SU-DHL-6 (cell line): ENCODE measurements around the gene PHKB.
"Not testable (repeated sequence)": the region's sequence is repeated elsewhere in the genome, so short reads cannot be mapped to it uniquely, and the experiment has no call there.

Source experiments
- H2AFZ ChIP-seq: fragments of 200-600 bp; sonication (generic); 2 replicates; pipeline ENCODE4 v1.6.1; 2014; ENCODE audit warnings: low read depth, mild to moderate bottlenecking, moderate library complexity, mixed read lengths, antibody characterized with exemption, low read length; ENCODE audit not compliant: severe bottlenecking
- H3F3A ChIP-seq: fragments of 200-600 bp; shearing (Covaris generic); 2 replicates; pipeline ENCODE4 v1.6.0; 2016; ENCODE audit warnings: antibody characterized with exemption, mild to moderate bottlenecking; ENCODE audit not compliant: insufficient read depth
- H3K27ac ChIP-seq: fragments of 200-600 bp; sonication (generic); 2 replicates; pipeline ENCODE4 v1.5.1; 2016; ENCODE audit warnings: low read depth, mild to moderate bottlenecking, low read length, moderate library complexity, mixed read lengths
- H3K27me3 ChIP-seq: fragments of 200-600 bp; sonication (generic), shearing (Covaris generic); 2 replicates; pipeline ENCODE4 v1.6.0; 2014; ENCODE audit warnings: mild to moderate bottlenecking, low read length
- H3K36me3 ChIP-seq: fragments of 200-600 bp; sonication (generic); 2 replicates; pipeline ENCODE4 v1.6.1; 2014; ENCODE audit warnings: mild to moderate bottlenecking, low read length, mixed read lengths
- H3K4me2 ChIP-seq: fragments of 300-600, 200-600 bp; shearing (Covaris generic), sonication (generic); 2 replicates; pipeline ENCODE4 v1.6.0; 2014; ENCODE audit warnings: low read length, low read depth, mild to moderate bottlenecking; ENCODE audit not compliant: poor library complexity, severe bottlenecking
- H3K4me3 ChIP-seq: fragments of 200-600 bp; sonication (generic); 2 replicates; pipeline ENCODE4 v1.5.1; 2014; ENCODE audit warnings: antibody characterized with exemption, low read length, mild to moderate bottlenecking, mixed read lengths; ENCODE audit not compliant: insufficient read depth, poor library complexity, severe bottlenecking
- H3K79me2 ChIP-seq: fragments of 200-600 bp; sonication (generic); 2 replicates; pipeline ENCODE4 v1.6.1; 2014; ENCODE audit warnings: mild to moderate bottlenecking, low read length, moderate library complexity; ENCODE audit not compliant: insufficient read depth
- H3K9ac ChIP-seq: fragments of 200-600 bp; sonication (generic); 2 replicates; pipeline ENCODE4 v1.7.0; 2014; ENCODE audit warnings: mild to moderate bottlenecking, low read length
- H3K9me2 ChIP-seq: fragments of 200-600 bp; sonication (generic); replicated peaks from 2 replicates; pipeline ENCODE4 v1.6.1; 2014; ENCODE audit warnings: low read length; ENCODE audit not compliant: insufficient read depth
- H3K9me3 ChIP-seq: fragments of 200-600 bp; sonication (generic); 2 replicates; pipeline ENCODE4 v1.6.1; 2014; ENCODE audit warnings: low read length, mixed read lengths; ENCODE audit not compliant: insufficient read depth
- H4K20me1 ChIP-seq: fragments of 200-600 bp; sonication (generic); 2 replicates; pipeline ENCODE4 v1.6.1; 2014; ENCODE audit warnings: low read depth, mild to moderate bottlenecking, antibody characterized with exemption, low read length, moderate library complexity, mixed read lengths
- EZH2phosphoT487 ChIP-seq: fragments of 200-600 bp; sonication (generic), shearing (Covaris generic); conservative IDR thresholded peaks from 2 replicates; pipeline ENCODE4 v1.6.1; 2018; ENCODE audit warnings: mild to moderate bottlenecking, antibody characterized with exemption, low read length, moderate library complexity, mixed read lengths
- TF ChIP-seq, protein P1 (sequence below): fragments of 200-600 bp; sonication (generic); IDR thresholded peaks from one replicate; pipeline ENCODE4 v1.5.1; 2017; ENCODE audit warnings: antibody characterized with exemption, mild to moderate bottlenecking, low read length, moderate library complexity; ENCODE audit not compliant: insufficient read depth, poor library complexity, severe bottlenecking

The PHKB gene

DNA sequence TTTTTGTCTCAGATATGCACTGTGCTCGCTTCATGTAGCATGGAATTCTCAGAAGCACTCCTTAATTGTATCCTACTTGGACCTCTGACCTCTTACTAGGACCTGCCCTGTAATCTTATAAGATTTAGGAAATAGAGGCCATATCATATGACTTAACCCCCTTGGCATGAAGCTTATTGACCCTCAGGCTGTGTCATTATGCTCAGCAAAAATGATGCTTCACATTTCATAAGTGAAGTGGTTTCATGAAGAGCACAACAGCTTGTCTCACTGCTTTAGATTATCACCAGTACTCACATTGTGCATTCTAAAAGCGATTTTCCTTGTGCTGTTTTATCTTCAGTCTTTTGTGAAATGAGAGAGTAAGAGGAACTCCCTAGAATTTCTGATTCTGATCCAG, 6.4 kb downstream of the PHKB start:
- Histone ChIP-seq H4K20me1 (no peaks in the 10 kb centered on the region), H2AFZ (no peak overlapping the region), H3K27me3 (no peaks in the 10 kb centered on the region), H3K9me3 (no peaks in the 10 kb centered on the region), H3K9ac (no peak overlapping the region), H3K79me2 (peaks cover 71% of the 10 kb centered on the region), H3K9me2 (no peaks in the 10 kb centered on the region), H3K4me2 (no peak overlapping the region), H3F3A (peaks cover 28% of the 10 kb centered on the region; the same call in 1 of the 2 replicates), H3K27ac (no peak overlapping the region), H3K36me3 (peaks cover 12% of the 10 kb centered on the region; the same call in 1 of the 2 replicates), H3K4me3 (no peak overlapping the region)
- TF ChIP-seq, protein P1, sequence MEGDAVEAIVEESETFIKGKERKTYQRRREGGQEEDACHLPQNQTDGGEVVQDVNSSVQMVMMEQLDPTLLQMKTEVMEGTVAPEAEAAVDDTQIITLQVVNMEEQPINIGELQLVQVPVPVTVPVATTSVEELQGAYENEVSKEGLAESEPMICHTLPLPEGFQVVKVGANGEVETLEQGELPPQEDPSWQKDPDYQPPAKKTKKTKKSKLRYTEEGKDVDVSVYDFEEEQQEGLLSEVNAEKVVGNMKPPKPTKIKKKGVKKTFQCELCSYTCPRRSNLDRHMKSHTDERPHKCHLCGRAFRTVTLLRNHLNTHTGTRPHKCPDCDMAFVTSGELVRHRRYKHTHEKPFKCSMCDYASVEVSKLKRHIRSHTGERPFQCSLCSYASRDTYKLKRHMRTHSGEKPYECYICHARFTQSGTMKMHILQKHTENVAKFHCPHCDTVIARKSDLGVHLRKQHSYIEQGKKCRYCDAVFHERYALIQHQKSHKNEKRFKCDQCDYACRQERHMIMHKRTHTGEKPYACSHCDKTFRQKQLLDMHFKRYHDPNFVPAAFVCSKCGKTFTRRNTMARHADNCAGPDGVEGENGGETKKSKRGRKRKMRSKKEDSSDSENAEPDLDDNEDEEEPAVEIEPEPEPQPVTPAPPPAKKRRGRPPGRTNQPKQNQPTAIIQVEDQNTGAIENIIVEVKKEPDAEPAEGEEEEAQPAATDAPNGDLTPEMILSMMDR, result no peak
- TF ChIP-seq EZH2phosphoT487, result no peak

DNA sequence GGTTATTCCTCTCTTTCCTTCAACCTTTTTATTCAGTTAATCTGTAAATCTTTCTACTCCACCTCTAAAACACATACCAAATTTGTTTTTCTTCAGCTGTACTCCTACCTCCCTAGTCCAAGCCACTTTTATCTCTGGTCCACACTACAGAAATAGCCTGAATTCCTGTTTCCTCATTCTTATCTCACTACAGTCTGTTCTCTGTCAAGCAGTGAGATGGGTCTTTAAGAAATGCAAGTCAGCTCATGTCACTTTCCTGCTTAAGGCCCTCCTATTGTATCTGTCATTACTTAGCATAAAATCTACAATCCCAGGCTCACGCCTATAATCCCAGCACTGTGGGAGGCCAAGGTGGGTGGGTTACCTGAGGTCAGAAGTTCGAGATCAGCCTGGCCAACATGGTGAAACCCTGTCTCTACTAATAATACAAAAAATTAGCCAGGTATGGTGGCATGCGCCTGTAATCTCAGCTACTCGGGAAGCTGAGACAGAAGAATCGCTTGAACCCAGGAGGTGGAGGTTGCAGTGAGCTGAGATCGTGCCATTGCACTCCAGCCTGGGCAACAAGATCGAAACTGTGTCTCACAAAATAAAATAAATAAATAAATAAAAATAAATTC, 7.0 kb downstream of the PHKB start:
- not testable (repeated sequence) for H3K4me2 ChIP-seq, H4K20me1 ChIP-seq, H3K9me3 ChIP-seq, H2AFZ ChIP-seq, H3K27me3 ChIP-seq, H3K9ac ChIP-seq, H3K4me3 ChIP-seq, H3K9me2 ChIP-seq, H3K27ac ChIP-seq
- H3K36me3 ChIP-seq, result peaks cover 12% of the 10 kb centered on the region; the same call in 1 of the 2 replicates
- peaks cover 22% of the 10 kb centered on the region; the same call in 1 of the 2 replicates for H3F3A ChIP-seq
- H3K79me2 ChIP-seq, result peaks cover 64% of the 10 kb centered on the region

DNA sequence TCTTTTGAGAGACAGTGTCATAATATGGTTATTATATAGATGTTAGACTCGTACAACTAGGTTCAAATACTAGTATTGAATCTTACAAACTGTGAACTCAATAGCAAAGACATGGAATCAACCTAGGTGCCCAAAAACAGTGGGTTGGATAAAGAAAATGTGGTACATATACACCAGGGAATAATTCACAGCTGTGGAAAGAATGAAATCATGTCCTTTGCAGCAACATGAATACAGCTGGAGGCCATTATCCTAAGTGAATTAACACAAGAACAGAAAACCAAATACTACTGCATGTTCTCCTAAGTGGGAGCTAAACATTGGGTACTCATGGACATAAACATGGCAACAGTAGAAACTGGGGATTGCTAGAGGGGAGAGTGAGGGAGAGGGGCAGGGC, 8.1 kb downstream of the PHKB start:
- Histone ChIP-seq H3K9me2 (no peaks in the 10 kb centered on the region), H3K27ac (no peak overlapping the region), H3K4me2 (no peak overlapping the region), H3F3A (peaks cover 19% of the 10 kb centered on the region; the same call in 1 of the 2 replicates), H2AFZ (no peak overlapping the region), H4K20me1 (no peaks in the 10 kb centered on the region), H3K9me3 (no peaks in the 10 kb centered on the region), H3K4me3 (no peak overlapping the region), H3K27me3 (no peaks in the 10 kb centered on the region), H3K36me3 (peaks cover 12% of the 10 kb centered on the region; the same call in 1 of the 2 replicates), H3K79me2 (peaks cover 68% of the 10 kb centered on the region), H3K9ac (no peak overlapping the region)
- TF ChIP-seq EZH2phosphoT487, result no peak
- TF ChIP-seq, protein P1, result no peak

DNA sequence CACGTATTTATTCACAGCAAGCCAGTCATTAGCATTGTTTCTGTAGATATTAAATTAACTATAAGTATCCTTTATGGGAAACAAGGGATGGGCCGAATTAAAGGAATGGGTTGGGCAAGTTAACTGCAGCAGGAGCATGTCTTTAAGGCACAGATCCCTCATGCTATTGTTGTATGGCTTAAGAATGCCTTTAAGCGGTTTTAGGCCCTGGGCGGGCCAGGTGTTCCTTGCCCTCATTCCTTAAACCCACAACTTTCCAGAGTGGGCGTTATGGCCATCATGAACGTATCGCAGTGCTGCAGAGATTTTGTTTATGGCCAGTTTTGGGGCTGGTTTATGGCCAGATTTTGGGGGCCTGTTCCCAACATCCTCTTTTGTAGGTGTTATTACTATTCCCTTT, 9.1 kb downstream of the PHKB start:
- no peaks in the 10 kb centered on the region for H4K20me1 ChIP-seq
- TF ChIP-seq, protein P1, result no peak
- no peak for TF ChIP-seq EZH2phosphoT487
- H3K27ac ChIP-seq, result no peak overlapping the region
- no peak overlapping the region for H3K9ac ChIP-seq
- H3K9me2 ChIP-seq, result no peaks in the 10 kb centered on the region
- peaks cover 12% of the 10 kb centered on the region; the same call in 1 of the 2 replicates for H3K36me3 ChIP-seq
- H3K4me3 ChIP-seq, result no peak overlapping the region
- peaks cover 63% of the 10 kb centered on the region for H3K79me2 ChIP-seq
- H3K27me3 ChIP-seq, result no peaks in the 10 kb centered on the region
- H3K9me3 ChIP-seq, result no peaks in the 10 kb centered on the region
- no peak overlapping the region for H3K4me2 ChIP-seq
- H3F3A ChIP-seq, result peaks cover 9% of the 10 kb centered on the region; the same call in 1 of the 2 replicates
- no peak overlapping the region for H2AFZ ChIP-seq
